ENCODE data around the gene TSHZ3.

The TSHZ3 gene

DNA sequence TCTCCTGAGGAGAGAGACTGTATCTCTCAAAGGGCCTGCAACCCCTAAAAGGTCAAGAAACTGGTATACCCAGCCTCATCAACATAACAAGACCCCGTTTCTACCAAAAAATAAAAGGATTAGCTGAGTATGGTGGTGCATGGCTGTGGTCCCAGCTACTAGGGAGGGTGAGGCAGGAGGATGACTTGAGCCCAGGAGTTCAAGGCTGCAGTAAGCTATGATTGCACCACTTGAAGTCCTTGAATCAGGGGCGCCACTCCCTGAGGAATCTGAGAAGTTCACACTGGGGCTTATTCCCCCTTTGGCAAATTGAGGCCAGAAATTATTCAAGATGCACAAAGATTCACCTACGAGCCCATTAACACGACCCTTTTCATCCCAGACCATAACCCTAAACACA, 83.0 kb downstream of the TSHZ3 start:
- no peak for DNase-seq

DNA sequence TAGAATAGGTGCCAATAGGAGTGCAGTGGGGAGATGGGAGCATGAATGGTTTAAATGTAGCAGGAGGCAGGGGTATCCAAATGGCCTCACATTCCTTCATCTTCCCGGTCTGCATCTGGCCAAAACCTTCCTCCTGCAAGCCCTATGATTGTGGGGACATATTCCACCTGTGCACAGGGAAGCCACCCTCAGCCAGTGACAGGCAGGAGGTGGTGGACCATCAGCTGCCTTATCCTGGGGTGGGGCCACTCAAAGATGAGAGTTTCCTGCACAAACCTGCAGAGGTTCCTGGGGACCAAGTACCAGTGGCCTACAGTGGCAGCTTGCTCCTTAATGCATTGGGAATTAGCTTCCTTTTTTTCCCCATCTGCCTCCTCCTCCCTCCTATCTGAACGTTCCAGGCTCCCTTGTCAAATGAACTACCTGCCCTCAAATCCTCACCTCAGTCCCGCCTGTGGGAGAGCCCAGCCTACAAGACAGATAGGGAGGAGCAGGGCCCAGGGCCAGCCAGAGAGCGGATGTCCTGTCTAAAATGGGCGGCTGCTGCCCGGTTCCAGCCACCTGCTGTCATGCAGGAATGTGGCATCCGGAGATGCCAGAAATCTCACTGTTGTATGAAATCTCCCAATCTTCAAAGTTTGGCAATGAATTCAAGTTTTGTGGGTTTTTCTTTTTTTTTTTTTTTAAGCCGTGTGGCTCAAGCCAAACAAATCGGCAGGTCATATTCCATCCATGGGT, 85.0 kb downstream of the TSHZ3 start:
- DNase-seq = no peak

GRCh38 chr19:31263328-31263727, 85.9 kb downstream of the TSHZ3 start:
- no peak for DNase-seq

DNA sequence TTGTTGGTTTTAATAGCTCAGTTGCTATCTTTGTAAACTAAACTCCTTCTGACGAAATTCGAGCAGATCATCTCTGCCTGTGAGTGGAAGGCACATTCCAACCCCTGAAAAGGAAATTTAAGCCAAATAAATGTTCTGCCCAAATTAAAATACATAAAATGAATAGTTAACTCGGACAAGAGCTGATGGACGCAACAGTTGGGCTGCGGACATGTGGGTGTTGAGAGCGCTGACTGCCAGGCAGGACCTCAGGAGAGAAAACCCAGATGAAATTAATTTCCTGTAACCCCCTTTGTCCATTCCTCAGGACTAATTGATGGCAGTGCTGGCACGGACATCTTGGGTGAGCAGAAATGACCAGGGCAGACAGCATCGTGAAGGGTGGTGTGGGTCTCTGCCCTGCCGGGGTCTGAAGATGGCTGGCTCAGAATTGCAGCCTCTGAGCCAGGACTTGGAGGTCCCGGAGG, 86.5 kb downstream of the TSHZ3 start:
- no peak for DNase-seq

DNA sequence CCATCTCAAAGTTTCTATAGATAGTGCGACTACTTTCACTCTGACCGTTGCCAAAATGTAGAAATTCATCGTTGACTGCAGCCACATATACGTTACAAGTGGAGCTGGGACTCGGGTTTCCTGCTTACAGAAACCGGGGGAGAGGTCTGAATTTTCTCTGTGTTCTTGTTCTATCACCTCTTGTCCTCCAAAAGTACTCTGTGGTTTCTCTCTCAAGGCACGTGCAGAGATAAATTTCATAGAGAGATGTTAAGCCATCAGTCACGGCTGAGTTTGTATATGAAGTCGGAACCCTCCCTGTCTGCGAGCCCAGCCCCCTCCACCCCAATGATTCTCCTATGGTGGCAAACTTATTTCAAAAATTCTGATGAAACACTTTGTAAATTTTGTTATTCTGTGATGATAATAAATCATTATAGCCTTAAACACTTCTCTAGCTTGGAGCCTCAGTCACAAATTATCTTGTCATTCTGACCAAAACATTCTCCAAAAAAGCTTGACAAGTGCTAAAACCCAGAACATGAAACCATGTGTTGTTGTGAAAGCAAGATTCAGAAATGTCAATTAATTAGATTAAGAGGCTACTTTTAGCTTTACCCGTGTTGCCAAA, 87.5 kb downstream of the TSHZ3 start:
- DNase-seq = no peak

GRCh38 chr19:31261019-31261602, 88.1 kb downstream of the TSHZ3 start:
- DNase-seq = no peak

DNA sequence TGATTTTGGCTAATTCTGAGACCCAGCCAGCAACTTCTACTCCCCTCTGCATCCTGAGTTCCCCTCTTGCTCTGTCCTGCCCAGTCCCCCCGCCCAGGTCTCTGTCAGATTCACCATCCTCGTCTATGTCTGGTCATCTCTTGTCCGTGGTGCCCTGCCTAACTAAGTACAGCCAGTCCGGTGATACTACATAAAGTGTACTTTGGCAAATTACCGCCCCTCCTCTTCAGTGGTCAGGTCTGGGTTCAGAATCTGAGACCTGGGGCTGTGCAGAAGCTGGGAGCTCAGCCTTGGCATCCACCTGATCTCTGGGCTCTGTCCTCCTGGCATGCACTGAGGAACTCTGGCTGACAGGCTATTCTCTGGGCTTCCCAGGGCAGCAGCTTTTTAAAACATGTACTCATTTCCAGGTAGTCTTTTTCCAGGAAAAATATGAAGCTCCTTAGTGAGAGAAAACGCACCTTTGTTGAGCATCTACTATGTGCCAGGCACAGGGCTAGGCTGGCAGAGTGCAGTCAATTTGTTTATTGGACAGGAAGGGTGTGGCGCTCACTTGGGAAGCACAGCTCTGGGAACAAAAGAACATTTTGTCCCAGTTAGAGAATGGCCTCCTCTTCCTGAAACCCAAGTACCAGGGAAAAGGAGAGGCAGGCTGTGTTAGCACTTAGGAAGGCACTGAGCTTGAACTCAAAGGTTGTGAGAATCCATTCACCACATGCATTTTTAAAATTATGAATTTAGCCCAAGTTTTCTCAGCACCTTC, 88.9 kb downstream of the TSHZ3 start:
- no peak for DNase-seq

- DNase-seq = no peak
Measured at GRCh38 chr19:31258211-31259052, 90.8 kb downstream of the TSHZ3 start.

DNA sequence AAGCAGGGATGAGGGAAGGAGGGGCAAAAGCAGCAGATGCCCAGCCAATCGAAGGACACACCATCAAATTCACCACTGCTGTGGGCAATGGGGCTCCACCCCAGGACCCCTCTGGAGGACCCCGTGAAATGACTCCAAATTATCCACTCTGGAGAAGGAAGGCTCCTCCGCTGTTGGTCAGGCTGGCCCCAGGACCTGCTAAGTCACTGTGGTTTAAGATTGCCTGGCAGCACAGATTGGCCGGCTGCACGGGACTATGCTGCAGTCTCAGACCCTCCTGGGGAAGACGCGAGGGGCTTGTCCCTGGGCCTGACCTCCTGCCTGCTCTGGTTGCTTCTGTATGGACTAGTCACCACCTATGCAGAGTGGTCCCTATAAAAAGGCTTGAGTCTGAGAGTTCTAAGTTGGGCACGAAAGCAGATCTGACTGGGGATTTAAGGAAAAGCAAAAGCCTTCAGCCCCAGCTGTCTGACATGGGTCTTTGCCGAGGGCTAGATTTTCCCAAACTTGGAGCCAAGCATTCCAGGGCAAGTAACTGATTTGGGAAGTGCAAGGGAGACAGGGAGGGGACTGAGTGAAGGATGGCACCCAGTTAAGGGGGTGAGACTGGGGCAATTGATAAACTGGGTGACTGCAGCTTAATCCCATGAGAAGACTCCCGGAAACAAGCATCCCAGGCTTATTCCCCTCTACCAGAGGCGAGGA, 91.7 kb downstream of the TSHZ3 start:
- DNase-seq = no peak

- no peak for DNase-seq
Measured at GRCh38 chr19:31257025-31257424, 92.2 kb downstream of the TSHZ3 start.

DNA sequence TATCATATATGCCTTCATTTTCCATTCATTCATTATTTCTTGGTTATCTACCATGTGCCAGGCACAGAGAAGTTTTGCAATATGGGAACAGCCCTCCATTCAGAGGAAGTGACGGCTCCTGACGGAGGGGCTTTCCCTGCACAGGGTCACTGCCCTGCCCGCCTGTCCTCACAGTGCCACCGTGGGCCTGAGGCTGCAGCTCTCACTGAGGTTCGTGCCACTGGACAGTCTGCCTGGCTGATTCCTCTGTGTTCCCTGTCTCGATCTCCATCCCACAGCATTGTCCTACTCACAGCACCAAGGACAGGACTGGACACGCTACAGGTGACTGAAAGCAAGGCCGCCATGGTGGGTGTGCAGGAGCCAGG, 92.7 kb downstream of the TSHZ3 start:
- DNase-seq = no peak

- no peak for DNase-seq
Measured at GRCh38 chr19:31255831-31256592, 93.2 kb downstream of the TSHZ3 start.

- no peak for DNase-seq
Measured at GRCh38 chr19:31255174-31255799, 93.9 kb downstream of the TSHZ3 start.

GRCh38 chr19:31254611-31255010, 94.6 kb downstream of the TSHZ3 start:
- DNase-seq = no peak

- DNase-seq = no peak
Measured at GRCh38 chr19:31254180-31254551, 95.1 kb downstream of the TSHZ3 start.

- no peak for DNase-seq
Measured at GRCh38 chr19:31253526-31254179, 95.6 kb downstream of the TSHZ3 start.

DNA sequence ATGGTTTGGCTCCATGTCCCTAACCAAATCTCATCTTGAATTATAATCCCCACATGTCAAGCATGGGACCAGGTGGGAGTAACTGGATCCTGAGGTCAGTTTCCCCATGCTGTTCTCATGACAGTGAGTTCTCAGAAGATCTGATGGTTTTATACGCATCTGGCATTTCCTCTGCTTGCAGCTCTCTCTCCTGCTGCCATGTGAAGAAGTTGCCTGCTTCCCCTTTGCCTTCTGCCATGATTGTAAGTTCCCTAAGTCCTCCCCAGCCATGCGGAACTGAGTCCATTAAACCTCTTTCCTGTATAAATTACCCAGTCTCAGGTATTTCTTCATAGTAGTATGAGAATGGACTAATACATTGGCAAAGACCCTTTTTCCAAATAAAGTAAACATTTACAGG, 96.8 kb downstream of the TSHZ3 start:
- DNase-seq = no peak

- no peak for DNase-seq
Measured at GRCh38 chr19:31249217-31249616, 100.0 kb downstream of the TSHZ3 start.

- no peak for DNase-seq
Measured at GRCh38 chr19:31235806-31236205, 113.4 kb downstream of the TSHZ3 start.

All from nucleus accumbens (tissue), 56 donors.